Adrenal gland (tissue), 12 donors: ENCODE data around the gene COPRS. TPM values are rescaled to one million over a fixed set of nuclear protein-coding genes. Genes with fewer than 3 reads are reported as not detected.
"Not testable (repeated sequence)": the region's sequence is repeated elsewhere in the genome, so short reads cannot be mapped to it uniquely, and the experiment has no call there.

Experiments used
- DNase-seq, 7 donors: peaks; one replicate each; pipeline ENCODE4 v3.0.0-alpha.2; 2019 to 2020
- H3K27ac ChIP-seq, 5 donors: fragments of 200-600 bp; sonication (generic) in 4 of 5; 1 replicate in 3 of 5; 2 replicates in 2 of 5; pipeline versions ENCODE4 v1.5.1 to v1.8.0; 2016 to 2020; ENCODE audit warnings: mild to moderate bottlenecking in 1 of 5
- H3K27me3 ChIP-seq: fragments of 200-600 bp; 2 replicates; pipeline ENCODE4 v1.8.0; 2021
- H3K36me3 ChIP-seq, 2 donors: fragments of 200-600 bp; replicated peaks in 1 of 2; 1 replicate in 1 of 2; 2 replicates in 1 of 2; pipeline versions ENCODE4 v1.5.1 to v1.8.0; 2018 to 2022
- H3K4me1 ChIP-seq, 2 donors: fragments of 200-600 bp; replicated peaks in 1 of 2; 1 replicate in 1 of 2; 2 replicates in 1 of 2; pipeline versions ENCODE4 v1.5.1 to v1.8.0; 2018 to 2021
- H3K4me3 ChIP-seq, 4 donors: fragments of 200-600 bp; sonication (generic) in 3 of 4; one replicate each; pipeline ENCODE4 v1.5.1; 2016 to 2018
- H3K9me3 ChIP-seq, 3 donors: fragments of 200-600 bp; sonication (generic) in 1 of 3; replicated peaks in 1 of 3; 1 replicate in 2 of 3; 2 replicates in 1 of 3; pipeline versions ENCODE4 v1.5.1 to v1.8.0; 2016 to 2021
- CTCF ChIP-seq, 6 experiments: fragments of 450-650 bp in 4 of 6; fragments of 200-600 bp in 2 of 6; sonication (generic) in 1 of 6; IDR thresholded peaks; 1 replicate in 5 of 6; 2 replicates in 1 of 6; pipeline versions ENCODE4 v1.5.1 to v1.8.0; 2016 to 2021; ENCODE audit warnings: antibody characterized with exemption in 6 of 6, mild to moderate bottlenecking in 2 of 6, moderate library complexity in 1 of 6
- POLR2A ChIP-seq, 2 donors: fragments of 450-650 bp; IDR thresholded peaks; one replicate each; pipeline ENCODE4 v1.6.1; 2017; ENCODE audit warnings: antibody characterized with exemption in 2 of 2, mild to moderate bottlenecking in 2 of 2, moderate library complexity in 1 of 2
- WGBS, 4 donors: extraction: QIAGEN DNeasy Blood & Tissue Kit in 2 of 4; methylation state at CpG; one replicate each; pipeline versions ENCODE4 v1.1.5 to v1.1.7; 2013 to 2017; 5-methylcytosine and 5-hydroxymethylcytosine counted together
- intact Hi-C, 2 donors: fragments of 100-400 bp; cut with DNase I; formaldehyde crosslinking; loops; one replicate each; pipeline versions ENCODE4 v1.14.1 to v1.15.0; 2022 to 2023
- polyA plus RNA-seq, 3 donors: library from polyadenylated mRNA; stranded (reverse); fragments of 200-250 nt in 2 of 3; fragments of 350-450 nt in 1 of 3; fragmentation: Illumina TruSeq in 1 of 3; extraction: RNeasy Lipid Tissue Mini Kit (QIAGEN cat#74804) in 1 of 3; gene quantifications; one replicate each; pipeline ENCODE4 v1.2.3, GENCODE V29; 2013 to 2014
- total RNA-seq, 9 donors: library from RNA; depleted of rRNA in 4 of 9; stranded (reverse); fragments of >200 nt in 4 of 9; fragments of 120-200 nt in 1 of 9; fragmentation: NEBNext Ultra II Directional in 1 of 9; extraction: Animal tissue kit (Norgen Biotek cat#: 25700) in 1 of 9; gene quantifications; one replicate each; pipeline versions ENCODE4 v1.1.0 to v1.2.4, GENCODE V29; 2013 to 2023
- donor health status: healthy with polysubstance abuse.
- donor health status: Bipolar disorder and iron deficiency.
- donor health status: DM: yes; HTN: yes; CAD: no.
- donor health status: DM: no; HTN: no; CAD: no.
- donor health status: DM: no; HTN: no; CAD: no.
- donor health status: DM: yes; HTN: yes; CAD: no.

COPRS gene
- total and polyA plus RNA-seq, 12 donors = 31.0 to 126 (median 50.8) TPM

DNA sequence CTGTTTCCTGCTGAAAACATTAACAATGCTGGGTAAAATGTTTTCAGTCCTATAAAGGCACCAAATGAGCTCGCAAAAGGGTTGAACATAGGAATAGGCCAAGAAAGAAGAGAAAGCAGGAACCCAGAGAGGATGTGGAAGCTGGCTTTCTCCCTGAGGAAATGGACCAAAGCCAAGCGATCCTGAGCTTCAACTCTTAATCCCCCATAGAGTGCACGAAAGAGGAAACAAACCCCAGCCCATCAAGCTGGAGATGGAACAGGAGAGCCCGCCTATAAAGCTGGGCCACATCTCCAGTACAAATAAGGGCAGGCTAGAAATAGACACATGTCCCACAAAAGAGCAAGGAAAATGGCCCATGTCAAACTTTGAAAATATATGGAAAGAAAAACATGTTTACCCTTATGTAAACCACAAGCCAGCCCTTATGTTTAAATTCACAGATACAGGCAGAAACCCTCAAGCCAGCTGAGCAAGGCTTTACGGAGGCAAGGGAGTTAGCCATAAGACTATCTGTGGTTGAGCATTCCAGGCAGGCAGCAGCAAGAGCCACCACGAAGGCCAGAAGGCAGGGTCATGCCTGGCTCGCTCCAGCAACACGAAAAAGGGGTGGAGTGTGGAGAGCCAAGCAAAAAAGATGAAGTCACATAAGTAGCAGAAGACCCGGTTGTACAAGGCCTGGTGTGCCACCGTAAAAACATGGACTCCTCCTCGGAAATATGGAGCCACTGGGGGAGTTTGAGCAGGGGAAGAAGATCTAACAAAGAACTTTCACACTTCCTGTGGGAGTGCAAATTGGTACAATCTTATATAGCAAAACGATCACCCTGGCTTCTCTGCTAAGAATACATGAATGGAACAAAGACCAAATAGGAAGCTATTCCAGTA is 27.8 kb downstream of the COPRS start:
- no peak for DNase-seq
- H3K4me1 ChIP-seq = no peaks in the 10 kb centered on the region
- TF ChIP-seq POLR2A (IDR thresholded peaks at IDR 0.05) (no peak), CTCF (IDR thresholded peaks at IDR 0.05) (no peak)
- no peak overlapping the region for H3K4me3 ChIP-seq
- no peak overlapping the region for H3K27ac ChIP-seq
- no peaks in the 10 kb centered on the region for H3K27me3 ChIP-seq
- intact Hi-C loops = no loop called here
- no peaks in the 10 kb centered on the region for H3K9me3 ChIP-seq
- WGBS, 4 donors = 70 to 83% (median 78%) methylated on average over 12 of the region's 12 CpGs
- no peaks in the 10 kb centered on the region for H3K36me3 ChIP-seq

- intact Hi-C loops = no loop called here
Observed at GRCh38 chr17:31829649-31830048, 29.4 kb downstream of the COPRS start.

DNA sequence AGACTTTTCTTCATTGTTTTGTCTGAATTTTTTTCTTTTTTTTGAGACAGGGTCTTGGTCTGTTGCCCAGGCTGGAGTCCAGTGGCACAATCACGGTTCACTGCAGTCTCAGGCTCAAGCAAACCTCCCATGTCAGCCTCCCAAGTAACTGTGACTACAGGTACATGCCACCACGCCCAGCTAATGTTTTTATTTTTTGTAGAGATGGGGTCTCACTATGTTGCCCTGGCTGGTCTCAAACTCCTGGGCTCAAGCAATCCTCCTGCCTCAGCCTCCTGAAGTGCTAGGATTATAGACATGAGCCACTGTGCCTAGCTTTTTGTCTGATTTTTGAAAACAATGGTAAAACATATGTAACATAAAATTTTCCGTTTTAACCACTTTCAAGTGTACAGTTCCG is 30.1 kb downstream of the COPRS start:
- H3K36me3 ChIP-seq, DNase-seq, H3K9me3 ChIP-seq, H3K27ac ChIP-seq, H3K27me3 ChIP-seq, intact Hi-C loops, H3K4me1 ChIP-seq, H3K4me3 ChIP-seq: not testable (repeated sequence)
- WGBS, 4 donors = 85 to 92% (median 87%) methylated on average over 4 of the region's 4 CpGs

More at GRCh38 chr17:31829649-31830048, 29.4 kb downstream of the COPRS start:
- Histone ChIP-seq H3K36me3 (no peaks in the 10 kb centered on the region), H3K27me3 (no peaks in the 10 kb centered on the region), H3K4me3 (no peak overlapping the region), H3K4me1 (no peaks in the 10 kb centered on the region), H3K27ac (no peak overlapping the region), H3K9me3 (no peaks in the 10 kb centered on the region)
- TF ChIP-seq CTCF (IDR thresholded peaks at IDR 0.05) = no peak
- TF ChIP-seq POLR2A (IDR thresholded peaks at IDR 0.05) = no peak
- WGBS, 4 donors = 87 to 92% (median 92%) methylated on average over 3 of the region's 3 CpGs
- DNase-seq = no peak

DNA sequence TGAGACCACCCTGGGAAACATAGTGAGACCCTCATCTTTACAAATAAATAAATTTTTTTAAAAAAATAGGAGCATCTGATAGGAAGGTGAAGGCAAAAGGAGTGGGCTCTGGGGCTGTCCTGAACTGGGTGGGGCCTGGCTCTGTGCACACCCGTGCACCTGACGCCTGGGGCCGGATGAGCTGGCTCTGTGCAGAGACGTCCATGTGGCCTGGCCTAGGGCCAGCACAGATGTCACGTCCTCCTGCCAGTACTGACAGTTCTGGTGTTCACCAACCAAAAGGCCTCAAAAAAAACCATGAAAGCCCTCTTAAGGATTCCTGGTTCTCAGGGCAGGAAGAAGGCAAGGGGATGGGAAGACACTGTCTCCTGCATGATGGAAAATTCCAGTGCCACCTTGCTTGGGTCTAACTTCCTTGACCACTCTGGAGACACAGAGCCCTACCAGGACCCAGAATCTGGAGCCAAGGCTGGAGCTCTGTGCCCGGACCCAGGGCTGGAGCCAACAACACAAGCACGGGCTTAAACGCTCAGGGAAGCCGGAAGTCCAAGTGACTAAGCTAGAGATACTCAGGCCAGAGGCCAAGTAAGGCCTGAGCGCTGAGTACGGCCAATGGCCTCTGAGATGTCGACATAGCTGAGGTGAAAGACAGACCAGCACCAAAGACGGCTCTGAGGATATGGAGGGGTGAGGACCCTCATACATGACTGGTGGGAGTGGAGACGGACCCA is 32.9 kb downstream of the COPRS start:
- DNase-seq = no peak
- H3K27ac ChIP-seq = no peak overlapping the region
- 68 to 74% (median 73%) methylated on average over 13 to 14 of the region's 14 CpGs for WGBS, 4 donors
- no peaks in the 10 kb centered on the region for H3K36me3 ChIP-seq
- no peaks in the 10 kb centered on the region for H3K27me3 ChIP-seq
- H3K9me3 ChIP-seq = no peaks in the 10 kb centered on the region
- intact Hi-C loops = no loop called here
- no peaks in the 10 kb centered on the region for H3K4me1 ChIP-seq
- TF ChIP-seq CTCF (IDR thresholded peaks at IDR 0.05) = no peak
- no peak for TF ChIP-seq POLR2A (IDR thresholded peaks at IDR 0.05)
- no peak overlapping the region for H3K4me3 ChIP-seq
